CD4-positive, alpha-beta T cell treated with Interleukin-12 subunit alpha and Interleukin-12 subunit beta, for 1 hour (primary cell): ENCODE data around the gene CLEC1B.
"Not testable (repeated sequence)": the region's sequence is repeated elsewhere in the genome, so short reads cannot be mapped to it uniquely, and the experiment has no call there.

Experiments used
- DNase-seq: peaks from one replicate; pipeline ENCODE4 v3.0.0-alpha.2; 2020

CLEC1B gene

GRCh38 chr12:9973949-9974348 lies 25.0 kb downstream of the CLEC1B start:
- DNase-seq = no peak

- DNase-seq = no peak
Measured at GRCh38 chr12:9971181-9971580, 27.7 kb downstream of the CLEC1B start, which contains the start of gene CLEC12A. TSS of gene CLEC12A (plus strand) at chr12:9971409. CDS start at chr12:9971597, 188 bp downstream.

- DNase-seq = no peak
Measured at GRCh38 chr12:9969673-9970072, 29.2 kb downstream of the CLEC1B start.

- DNase-seq = no peak
Measured at GRCh38 chr12:9961901-9962300, 37.0 kb downstream of the CLEC1B start.

GRCh38 chr12:9961106-9961505 lies 37.8 kb downstream of the CLEC1B start:
- no peak for DNase-seq

- DNase-seq = no peak
Measured at GRCh38 chr12:9960590-9960989, 38.3 kb downstream of the CLEC1B start.

GRCh38 chr12:9957834-9958233 lies 41.1 kb downstream of the CLEC1B start:
- DNase-seq = peak; percentile 27

- DNase-seq = not testable (repeated sequence)
Measured at GRCh38 chr12:9952954-9953729, 45.8 kb downstream of the CLEC1B start.

- peak; percentile 50 for DNase-seq
Measured at GRCh38 chr12:9951026-9951675, 47.8 kb downstream of the CLEC1B start.

- peak; percentile 32 for DNase-seq
Measured at GRCh38 chr12:9948606-9949296, 50.2 kb downstream of the CLEC1B start.

GRCh38 chr12:9947674-9948073 lies 51.2 kb downstream of the CLEC1B start:
- DNase-seq = no peak

- DNase-seq = no peak
Measured at GRCh38 chr12:9944391-9944790, 54.5 kb downstream of the CLEC1B start.

GRCh38 chr12:9943240-9943639 lies 55.7 kb downstream of the CLEC1B start:
- DNase-seq = peak; percentile 19
